ENCODE data around the gene KNOP1.
A peak's percentile ranks its signal among the peaks of the same experiment; 100 is the strongest.
"Not testable (repeated sequence)": the region's sequence is repeated elsewhere in the genome, so short reads cannot be mapped to it uniquely, and the experiment has no call there.

KNOP1 gene

GRCh38 chr16:19680881-19681340, 37.1 kb downstream of the KNOP1 start:
- DNase-seq: peak; percentile 36

- not testable (repeated sequence) for DNase-seq
Observed at GRCh38 chr16:19679281-19679680, 38.7 kb downstream of the KNOP1 start.

- no peak for DNase-seq
Observed at GRCh38 chr16:19678804-19679203, 39.2 kb downstream of the KNOP1 start.

- DNase-seq: no peak
Observed at GRCh38 chr16:19677402-19677801, 40.6 kb downstream of the KNOP1 start.

- DNase-seq: no peak
Observed at GRCh38 chr16:19674485-19674884, 43.5 kb downstream of the KNOP1 start.

GRCh38 chr16:19672378-19672777, 45.6 kb downstream of the KNOP1 start:
- no peak for DNase-seq

GRCh38 chr16:19666477-19666876, 51.5 kb downstream of the KNOP1 start:
- no peak for DNase-seq

GRCh38 chr16:19665313-19665712, 52.7 kb downstream of the KNOP1 start:
- DNase-seq: not testable (repeated sequence)

GRCh38 chr16:19664166-19664565, 53.9 kb downstream of the KNOP1 start:
- DNase-seq: no peak

- DNase-seq: no peak
Observed at GRCh38 chr16:19662351-19662750, 55.7 kb downstream of the KNOP1 start.

- DNase-seq: no peak
Observed at GRCh38 chr16:19660432-19660831, 57.6 kb downstream of the KNOP1 start.

- DNase-seq: no peak
Observed at GRCh38 chr16:19659554-19659953, 58.5 kb downstream of the KNOP1 start.

- DNase-seq: no peak
Observed at GRCh38 chr16:19657831-19658230, 60.2 kb downstream of the KNOP1 start.

GRCh38 chr16:19655242-19655777, 62.7 kb downstream of the KNOP1 start:
- DNase-seq: peak; percentile 64

GRCh38 chr16:19654147-19654546, 63.9 kb downstream of the KNOP1 start:
- no peak for DNase-seq

All from NCI-H1092 treated with DMSO at 0.1 percent for 48 hours (cell line).